Skin epidermis (tissue), 12 donors: ENCODE results near the gene KIAA1217.
"Not testable (repeated sequence)": the region's sequence is repeated elsewhere in the genome, so short reads cannot be mapped to it uniquely, and the experiment has no call there.

Experiments used
- H3K27ac ChIP-seq, 21 experiments: fragments of 200-600 bp; sonication (generic) in 11 of 21; one replicate each; pipeline ENCODE4 v1.5.0; 2020; ENCODE audit warnings: mild to moderate bottlenecking in 3 of 21, inconsistent platforms in 2 of 21, moderate library complexity in 2 of 21
- H3K4me3 ChIP-seq, 7 experiments: fragments of 200-600 bp; sonication (generic) in 2 of 7; one replicate each; pipeline ENCODE4 v1.5.0; 2020; ENCODE audit warnings: inconsistent platforms in 2 of 7, mild to moderate bottlenecking in 2 of 7, moderate library complexity in 1 of 7

The KIAA1217 gene

GRCh38 chr10:24467605-24468004 is 258.7 kb downstream of the KIAA1217 start:
- peak overlapping the region in 2 of 21 experiments; percentile 5 to 27 for H3K27ac ChIP-seq

GRCh38 chr10:24468281-24468751 is 259.4 kb downstream of the KIAA1217 start:
- Histone ChIP-seq H3K4me3 (peak overlapping the region in 2 of 7 experiments; percentile 12 to 39), H3K27ac (peak overlapping the region in 1 of 21 experiments; percentile 38)

More at GRCh38 chr10:24467605-24468004, 258.7 kb downstream of the KIAA1217 start:
- peak overlapping the region in 3 of 7 experiments; percentile 9 to 39 (median 23) for H3K4me3 ChIP-seq

GRCh38 chr10:24469993-24470392 is 261.1 kb downstream of the KIAA1217 start:
- H3K27ac ChIP-seq, result no peak overlapping the region
- H3K4me3 ChIP-seq, result no peak overlapping the region

- Histone ChIP-seq H3K27ac (no peak overlapping the region), H3K4me3 (no peak overlapping the region)
Observed at GRCh38 chr10:24475598-24475997, 266.7 kb downstream of the KIAA1217 start.

- no peak overlapping the region for H3K4me3 ChIP-seq
- H3K27ac ChIP-seq, result no peak overlapping the region
Observed at GRCh38 chr10:24476913-24477701, 268.2 kb downstream of the KIAA1217 start.

GRCh38 chr10:24477915-24478314 is 269.0 kb downstream of the KIAA1217 start:
- H3K27ac ChIP-seq, result no peak overlapping the region
- no peak overlapping the region for H3K4me3 ChIP-seq

- Histone ChIP-seq H3K27ac (no peak overlapping the region), H3K4me3 (no peak overlapping the region)
Observed at GRCh38 chr10:24479806-24480205, 270.9 kb downstream of the KIAA1217 start.

- no peak overlapping the region for H3K4me3 ChIP-seq
- no peak overlapping the region for H3K27ac ChIP-seq
Observed at GRCh38 chr10:24480447-24480846, 271.5 kb downstream of the KIAA1217 start.

- Histone ChIP-seq H3K4me3 (no peak overlapping the region), H3K27ac (no peak overlapping the region)
Observed at GRCh38 chr10:24481241-24481640, 272.3 kb downstream of the KIAA1217 start.

GRCh38 chr10:24482713-24483112 is 273.8 kb downstream of the KIAA1217 start:
- peak overlapping the region in 4 of 21 experiments; percentile 35 to 58 (median 46) for H3K27ac ChIP-seq
- not testable (repeated sequence) for H3K4me3 ChIP-seq

- Histone ChIP-seq H3K27ac (peak overlapping the region in 6 of 21 experiments; percentile 35 to 58 (median 50)), H3K4me3 (no peak overlapping the region)
Observed at GRCh38 chr10:24483701-24484100, 274.8 kb downstream of the KIAA1217 start.

- Histone ChIP-seq H3K4me3 (no peak overlapping the region), H3K27ac (peak overlapping the region in 7 of 21 experiments; percentile 3 to 67 (median 35))
Observed at GRCh38 chr10:24484771-24485170, 275.8 kb downstream of the KIAA1217 start.

- Histone ChIP-seq H3K27ac (peak overlapping the region in 3 of 21 experiments; percentile 32 to 47 (median 35)), H3K4me3 (no peak overlapping the region)
Observed at GRCh38 chr10:24485304-24485703, 276.4 kb downstream of the KIAA1217 start.

GRCh38 chr10:24488631-24489030 is 279.7 kb downstream of the KIAA1217 start:
- Histone ChIP-seq H3K4me3 (no peak overlapping the region), H3K27ac (peak overlapping the region in 5 of 21 experiments; percentile 3 to 59 (median 46))

GRCh38 chr10:24493165-24493564 is 284.2 kb downstream of the KIAA1217 start:
- H3K27ac ChIP-seq, result no peak overlapping the region
- H3K4me3 ChIP-seq, result no peak overlapping the region

GRCh38 chr10:24494236-24494635 is 285.3 kb downstream of the KIAA1217 start:
- no peak overlapping the region for H3K27ac ChIP-seq

GRCh38 chr10:24494777-24495176 is 285.8 kb downstream of the KIAA1217 start:
- no peak overlapping the region for H3K27ac ChIP-seq
- no peak overlapping the region for H3K4me3 ChIP-seq

More at GRCh38 chr10:24494236-24494635, 285.3 kb downstream of the KIAA1217 start:
- H3K4me3 ChIP-seq, result no peak overlapping the region

- Histone ChIP-seq H3K27ac (no peak overlapping the region), H3K4me3 (no peak overlapping the region)
Observed at GRCh38 chr10:24495666-24496460, 286.9 kb downstream of the KIAA1217 start.

- no peak overlapping the region for H3K4me3 ChIP-seq
- H3K27ac ChIP-seq, result no peak overlapping the region
Observed at GRCh38 chr10:24496906-24497305, 288.0 kb downstream of the KIAA1217 start.

GRCh38 chr10:24501056-24501711 is 292.2 kb downstream of the KIAA1217 start:
- Histone ChIP-seq H3K27ac (no peak overlapping the region), H3K4me3 (no peak overlapping the region)
